HCT116 (cell line): Measurements from ENCODE around the gene STARD7. TPM values are rescaled to one million over a fixed set of nuclear protein-coding genes. Genes with fewer than 3 reads are reported as not detected.

Experiments
- ATAC-seq: fragments of 200-7000 bp; cut with Tn5 transposase; 2 replicates; pipeline ENCODE4 v1.9.1; 2020; ENCODE audit warnings: mild to moderate bottlenecking, moderate library complexity
- BruUV-seq: library from RNA; stranded (reverse); fragments of 400-500 nt; replicated peaks from 2 replicates; lab custom pipeline; 2021; lab: Mats Ljungman, UMichigan
- CTCF ChIA-PET: fragments of 300-600 bp; sonication (Branson Sonifier 250); formaldehyde crosslinking; loops from one replicate; lab custom pipeline; 2021; ENCODE audit warnings: antibody characterized with exemption; lab: Charles Lee
- POLR2A ChIA-PET: fragments of 300-600, 350-600 bp; sonication (Branson Sonifier 250); formaldehyde crosslinking; loops from one replicate; lab custom pipeline; 2021; ENCODE audit warnings: antibody characterized with exemption; lab: Charles Lee
- RAD21 ChIA-PET, 2 experiments: fragments of 300-600 bp; sonication (Branson Sonifier 250); formaldehyde crosslinking; loops; one replicate each; lab custom pipeline; 2023; ENCODE audit warnings: low total read pairs in 2 of 2; ENCODE audit not compliant: uncharacterized antibody in 2 of 2, unreplicated experiment in 2 of 2, low non-redundant PET in 1 of 2; lab: Charles Lee
- DNase-seq: peaks from one replicate; pipeline ENCODE4 v3.0.0-alpha.2; 2010; ENCODE audit warnings: low read depth, low spot score
- H2AFZ ChIP-seq: fragments of 200-600 bp; shearing (Covaris generic), sonication (generic); 2 replicates; pipeline ENCODE4 v1.6.1; 2017; ENCODE audit warnings: low read depth, mixed run types, mixed read lengths, antibody characterized with exemption, low read length; ENCODE audit not compliant: poor library complexity, severe bottlenecking
- H3K27ac ChIP-seq: 2 replicates; pipeline ENCODE4 v1.5.1; 2012; ENCODE audit warnings: low read depth, low read length
- H3K27me3 ChIP-seq: fragments of 200-600 bp; sonication (generic); 2 replicates; pipeline ENCODE4 v1.6.1; 2016; ENCODE audit warnings: mixed run types, low read length, mixed read lengths; ENCODE audit not compliant: insufficient read depth
- H3K36me3 ChIP-seq, 2 experiments: fragments of 200-500 bp in 1 of 2; fragments of 200-600 bp in 1 of 2; sonication (Bioruptor generic) in 1 of 2; sonication (generic) in 1 of 2; 2 replicates each; pipeline versions ENCODE4 v1.5.1 to v1.6.1; 2014 to 2016; ENCODE audit warnings: low read length in 2 of 2, inconsistent platforms in 1 of 2, mixed read lengths in 1 of 2, mixed run types in 1 of 2; ENCODE audit not compliant: insufficient read depth in 2 of 2, control insufficient read depth in 1 of 2
- H3K4me1 ChIP-seq, 2 experiments: fragments of 200-600 bp in 1 of 2; sonication (generic) in 1 of 2; 2 replicates each; pipeline versions ENCODE4 v1.5.1 to v1.6.1; 2012 to 2017; ENCODE audit warnings: low read length in 2 of 2, inconsistent platforms in 1 of 2, mild to moderate bottlenecking in 1 of 2, mixed read lengths in 1 of 2, mixed run types in 1 of 2, moderate library complexity in 1 of 2; ENCODE audit not compliant: insufficient read depth in 2 of 2, control insufficient read depth in 1 of 2
- H3K4me2 ChIP-seq: fragments of 200-600 bp; sonication (generic); 2 replicates; pipeline ENCODE4 v1.6.1; 2017; ENCODE audit warnings: mixed run types, low read length, mixed read lengths
- H3K4me3 ChIP-seq, 2 experiments: fragments of 200-600 bp in 1 of 2; sonication (generic) in 1 of 2; replicated peaks in 1 of 2; 2 replicates each; pipeline ENCODE4 v1.5.1; 2011 to 2016; ENCODE audit warnings: low read length in 2 of 2, control low read depth in 1 of 2, low read depth in 1 of 2, mild to moderate bottlenecking in 1 of 2, mixed read lengths in 1 of 2, mixed run types in 1 of 2
- H3K79me2 ChIP-seq: fragments of 200-600 bp; sonication (generic); 2 replicates; pipeline ENCODE4 v1.6.1; 2017; ENCODE audit warnings: mild to moderate bottlenecking, mixed run types, low read length, moderate library complexity, mixed read lengths; ENCODE audit not compliant: insufficient read depth
- H3K9ac ChIP-seq: fragments of 200-600 bp; sonication (generic); 2 replicates; pipeline ENCODE4 v1.6.1; 2016; ENCODE audit warnings: low read length, mixed read lengths
- H3K9me2 ChIP-seq: fragments of 200-600 bp; sonication (generic), shearing (Covaris generic); 2 replicates; pipeline ENCODE4 v1.6.1; 2017; ENCODE audit warnings: mixed run types, mild to moderate bottlenecking, moderate library complexity; ENCODE audit not compliant: insufficient read depth
- H3K9me3 ChIP-seq, 2 experiments: fragments of 200-500 bp in 1 of 2; fragments of 200-600 bp in 1 of 2; sonication (Bioruptor generic) in 1 of 2; sonication (generic) in 1 of 2; 2 replicates each; pipeline ENCODE4 v1.6.1; 2014 to 2017; ENCODE audit warnings: low read length in 2 of 2, mixed read lengths in 2 of 2, inconsistent platforms in 1 of 2, low read depth in 1 of 2, mild to moderate bottlenecking in 1 of 2, mixed run types in 1 of 2, moderate library complexity in 1 of 2; ENCODE audit not compliant: control insufficient read depth in 1 of 2, insufficient read depth in 1 of 2
- H4K20me1 ChIP-seq: fragments of 200-600 bp; sonication (generic), shearing (Covaris generic); 2 replicates; pipeline ENCODE4 v1.6.1; 2017; ENCODE audit warnings: mixed run types, mild to moderate bottlenecking, moderate library complexity; ENCODE audit not compliant: insufficient read depth
- ATF3 ChIP-seq: IDR thresholded peaks from 2 replicates; pipeline ENCODE4 v1.6.1; 2012
- ELF1 ChIP-seq: IDR thresholded peaks from 2 replicates; pipeline ENCODE4 v1.6.1; 2012; ENCODE audit warnings: low read depth, borderline replicate concordance
- EZH2 ChIP-seq: fragments of 200-600 bp; sonication (generic); IDR thresholded peaks from 2 replicates; pipeline ENCODE4 v1.6.1; 2017; ENCODE audit warnings: antibody characterized with exemption, mixed run types
- EZH2phosphoT487 ChIP-seq: fragments of 200-600 bp; IDR thresholded peaks from 2 replicates; pipeline ENCODE4 v1.6.1; 2018; ENCODE audit warnings: antibody characterized with exemption, borderline replicate concordance
- JUND ChIP-seq: IDR thresholded peaks from 2 replicates; pipeline ENCODE4 v1.6.1; 2012
- POLR2A ChIP-seq: IDR thresholded peaks from 2 replicates; pipeline ENCODE4 v1.7.0; 2011; ENCODE audit warnings: borderline replicate concordance; ENCODE audit not compliant: insufficient read depth, insufficient read length; ENCODE audit errors: extremely low read depth
- POLR2AphosphoS5 ChIP-seq: IDR thresholded peaks from 2 replicates; pipeline ENCODE4 v1.6.1; 2011; ENCODE audit warnings: mild to moderate bottlenecking, low read depth, low read length, moderate library complexity
- RAD21 ChIP-seq: IDR thresholded peaks from 2 replicates; pipeline ENCODE4 v1.6.1; 2012; ENCODE audit warnings: low read depth, mild to moderate bottlenecking
- SIN3A ChIP-seq: IDR thresholded peaks from 2 replicates; pipeline ENCODE4 v1.6.1; 2012; ENCODE audit warnings: low read depth
- SP1 ChIP-seq: IDR thresholded peaks from 2 replicates; pipeline ENCODE4 v1.6.1; 2012; ENCODE audit warnings: low read depth
- SRF ChIP-seq: IDR thresholded peaks from 2 replicates; pipeline ENCODE4 v1.6.1; 2012; ENCODE audit warnings: low read depth
- TCF7L2 ChIP-seq: IDR thresholded peaks from 2 replicates; pipeline ENCODE4 v1.7.0; 2011; ENCODE audit warnings: borderline replicate concordance, inconsistent platforms; ENCODE audit not compliant: insufficient read depth, insufficient read length; ENCODE audit errors: extremely low read depth
- YY1 ChIP-seq: IDR thresholded peaks from 2 replicates; pipeline ENCODE4 v1.6.1; 2011; ENCODE audit warnings: low read length, low read depth, moderate library complexity, mild to moderate bottlenecking; ENCODE audit not compliant: insufficient replicate concordance; ENCODE audit errors: extremely low read depth
- intact Hi-C: fragments of 100-400 bp; cut with micrococcal nuclease; formaldehyde crosslinking; loops from 2 replicates; pipeline ENCODE4 v1.10.0; 2022
- total RNA-seq: library from RNA; stranded (reverse); gene quantifications from one replicate; pipeline ENCODE4 v1.2.1, GENCODE V29; 2021; ENCODE audit not compliant: unreplicated experiment

STARD7 gene
- total RNA-seq, 1 experiment from 2014 or later: 160 TPM

GRCh38 chr2:96197546-96198255, 10.9 kb downstream of the STARD7 start:
- peaks cover 97% of the 10 kb centered on the region for H3K79me2 ChIP-seq
- H3K4me2 ChIP-seq: no peak overlapping the region

GRCh38 chr2:96195410-96196066, 13.1 kb downstream of the STARD7 start:
- no TSS peak for BruUV-seq
- RAD21 ChIA-PET: no interaction called here
- H3K79me2 ChIP-seq: peaks cover 94% of the 10 kb centered on the region

More at GRCh38 chr2:96197546-96198255, 10.9 kb downstream of the STARD7 start:
- Histone ChIP-seq H2AFZ (no peak overlapping the region), H3K4me1 (peaks cover 0 to 5% of the 10 kb centered on the region in 2 experiments; a peak in 1 of 4 replicates), H3K9ac (no peak overlapping the region), H3K9me2 (no peaks in the 10 kb centered on the region), H3K4me3 (no peak overlapping the region), H4K20me1 (peaks cover 36% of the 10 kb centered on the region; the same call in 1 of the 2 replicates), H3K27me3 (no peaks in the 10 kb centered on the region), H3K36me3 (peaks cover 23 to 36% of the 10 kb centered on the region in 2 experiments), H3K27ac (no peak overlapping the region), H3K9me3 (no peaks in the 10 kb centered on the region)
- peak; percentile 36; the same call in 1 of the 2 replicates for ATAC-seq
- BruUV-seq: no TSS peak
- CTCF ChIA-PET: no interaction called here
- RAD21 ChIA-PET: no interaction called here
- TF ChIP-seq ATF3: no peak
- no peak for TF ChIP-seq SP1
- TF ChIP-seq RAD21: no peak
- no peak for TF ChIP-seq JUND
- TF ChIP-seq SRF: no peak
- TF ChIP-seq ELF1: no peak
- TF ChIP-seq EZH2: no peak
- TF ChIP-seq POLR2A: no peak
- TF ChIP-seq YY1: no peak
- no peak for TF ChIP-seq SIN3A
- no peak for TF ChIP-seq TCF7L2
- no peak for TF ChIP-seq POLR2AphosphoS5
- intact Hi-C loops: no loop called here
- DNase-seq: no peak
- POLR2A ChIA-PET: no interaction called here

More at GRCh38 chr2:96195410-96196066, 13.1 kb downstream of the STARD7 start:
- intact Hi-C loops: no loop called here
- H3K9me2 ChIP-seq: no peaks in the 10 kb centered on the region
- DNase-seq (no peak), ATAC-seq (no peak)
- CTCF ChIA-PET: interaction anchor here (1.8 kb wide), 1 partner anchor 21 kb away, joined by 4 read pairs; no protein-coding TSS in a partner anchor
- H3K27me3 ChIP-seq: no peaks in the 10 kb centered on the region
- no peak overlapping the region for H3K4me3 ChIP-seq
- H3K36me3 ChIP-seq: peaks cover 39 to 57% of the 10 kb centered on the region in 2 experiments
- TF ChIP-seq POLR2AphosphoS5 (no peak), JUND (no peak), EZH2phosphoT487 (no peak), SRF (no peak), EZH2 (no peak)
- peaks cover 27% of the 10 kb centered on the region; the same call in 1 of the 2 replicates for H4K20me1 ChIP-seq
- H3K9ac ChIP-seq: no peak overlapping the region
- no peak overlapping the region for H3K4me2 ChIP-seq
- no peak overlapping the region for H3K27ac ChIP-seq
- POLR2A ChIA-PET: no interaction called here
- peaks cover 0 to 5% of the 10 kb centered on the region in 2 experiments; a peak in 1 of 4 replicates for H3K4me1 ChIP-seq
- no peaks in the 10 kb centered on the region for H3K9me3 ChIP-seq
- no peak overlapping the region for H2AFZ ChIP-seq
